Measurements from ENCODE around the gene SWI5. TPM values are rescaled to one million over a fixed set of nuclear protein-coding genes. Genes with fewer than 3 reads are reported as not detected.
A peak's percentile ranks its signal among the peaks of the same experiment; 100 is the strongest.

SWI5 gene
- total and polyA plus RNA-seq, 5 experiments from 2014 or later: 11.7 to 46.8 (median 33.5) TPM

DNA sequence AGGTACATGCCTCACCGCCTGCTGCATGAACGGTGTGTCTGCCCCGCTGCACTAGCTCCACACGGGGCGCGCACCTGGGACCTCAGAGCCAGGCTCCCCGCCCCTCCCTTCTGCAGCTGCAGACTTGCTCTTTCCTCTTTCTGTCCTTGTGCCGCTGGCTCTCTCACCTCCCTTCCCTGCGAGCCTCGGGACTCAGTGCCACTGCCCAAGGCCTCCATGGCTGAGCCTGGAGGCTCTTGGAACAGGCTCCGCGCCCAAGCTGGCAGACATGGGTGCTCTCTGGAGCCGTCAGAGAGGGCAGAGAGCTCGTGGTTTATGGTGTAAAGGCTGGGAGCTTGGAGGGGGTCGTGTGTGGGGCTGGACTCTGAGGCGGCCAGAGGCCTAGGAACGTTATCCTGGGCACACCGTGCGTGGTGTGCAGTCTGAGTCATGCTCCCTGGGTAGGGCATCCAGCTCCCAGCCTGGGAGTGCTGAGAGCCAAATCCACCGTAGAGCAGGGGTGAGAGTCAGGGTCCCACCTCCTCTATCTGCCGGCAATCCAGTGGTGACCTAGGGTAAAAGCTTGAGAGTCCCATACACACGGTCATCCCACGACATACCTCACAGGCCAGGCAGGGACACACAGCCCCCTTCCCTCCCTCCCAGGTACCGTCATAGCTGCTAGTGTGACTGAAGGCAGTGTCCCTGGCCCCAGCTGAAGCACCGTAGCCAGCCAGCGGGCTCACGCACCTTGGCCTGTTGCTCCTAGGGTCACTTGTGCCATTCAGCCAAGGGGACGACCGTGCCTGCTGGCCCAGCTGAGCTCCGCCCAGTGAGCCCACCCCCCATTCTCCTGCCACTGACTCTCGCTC, 22.7 kb upstream of the SWI5 start:
- Mint-ChIP-seq H3K4me3 (no peak overlapping the region), H3K4me1 (peaks cover 8 to 23% (median 17%) of the 10 kb centered on the region in 4 donors), H3K27ac (no peak overlapping the region), H3K9me3 (no peaks in the 10 kb centered on the region), H3K27me3 (peaks cover 0 to 4% (median 3%) of the 10 kb centered on the region in 5 donors), H3K36me3 (peaks cover 0 to 21% (median 5%) of the 10 kb centered on the region in 3 donors)
- DNase-seq: no peak
- ATAC-seq: no peak
- POLR2A ChIA-PET: interaction anchor here (0.5 kb wide), 1 partner anchor 887 kb away, joined by 3 read pairs; no protein-coding TSS in a partner anchor

DNA sequence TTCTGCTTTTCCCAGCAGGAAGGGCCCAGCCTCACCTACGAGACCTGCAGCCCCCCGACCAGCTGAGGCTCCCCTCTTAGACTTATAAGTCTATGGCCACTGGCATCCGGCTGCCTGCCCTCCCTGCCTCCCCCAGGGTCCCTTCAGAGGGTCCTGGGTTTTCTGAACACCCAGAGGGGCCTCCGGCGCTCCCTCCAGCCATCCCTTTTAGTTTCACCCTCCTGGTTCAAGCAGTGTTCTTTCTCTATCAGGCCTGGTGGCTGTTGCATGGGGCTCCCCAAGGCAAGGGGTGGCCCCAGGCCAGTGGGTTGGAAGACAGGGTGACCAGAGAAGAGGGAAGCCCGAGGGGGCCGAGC, 22.1 kb upstream of the SWI5 start:
- no peak overlapping the region for H3K4me3 Mint-ChIP-seq

DNA sequence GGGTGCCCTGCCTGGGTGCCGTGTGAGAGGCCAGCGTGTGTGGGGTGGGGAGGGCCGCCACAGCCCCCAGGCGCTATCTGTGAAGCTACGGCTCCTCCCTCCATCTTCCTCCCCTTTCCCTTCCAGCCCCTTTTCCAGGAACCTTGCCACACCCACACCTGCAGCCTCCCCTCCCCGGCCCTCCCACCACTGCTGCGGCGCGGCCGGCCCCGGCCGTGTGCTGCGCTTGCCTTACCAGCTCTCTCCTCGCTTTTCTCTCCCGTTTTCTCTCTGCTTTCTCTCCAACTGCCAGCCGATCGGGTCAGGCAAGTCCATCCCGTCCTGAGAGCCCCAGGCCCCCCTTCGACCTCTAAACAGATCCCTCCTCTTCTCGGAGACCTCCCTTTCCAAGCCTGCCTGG, 21.7 kb upstream of the SWI5 start:
- POLR2A ChIA-PET: interaction anchor here (0.6 kb wide), 1 partner anchor 531 kb away, joined by 3 read pairs; no protein-coding TSS in a partner anchor
- ATAC-seq: no peak
- no peaks in the 10 kb centered on the region for H3K9me3 Mint-ChIP-seq
- DNase-seq: no peak
- H3K36me3 Mint-ChIP-seq: peaks cover 0 to 27% (median 5%) of the 10 kb centered on the region in 3 donors
- H3K4me1 Mint-ChIP-seq: peaks cover 8 to 21% (median 16%) of the 10 kb centered on the region in 4 donors
- no peak overlapping the region for H3K4me3 Mint-ChIP-seq
- no peak overlapping the region for H3K27ac Mint-ChIP-seq
- peaks cover 0 to 4% (median 3%) of the 10 kb centered on the region in 5 donors for H3K27me3 Mint-ChIP-seq

More for the DNA sequence above, 22.1 kb upstream of the SWI5 start:
- Mint-ChIP-seq H3K36me3 (peaks cover 0 to 23% (median 5%) of the 10 kb centered on the region in 3 donors), H3K4me1 (peaks cover 8 to 23% (median 17%) of the 10 kb centered on the region in 4 donors), H3K9me3 (no peaks in the 10 kb centered on the region), H3K27me3 (peaks cover 0 to 4% (median 3%) of the 10 kb centered on the region in 5 donors), H3K27ac (no peak overlapping the region)
- DNase-seq: no peak
- POLR2A ChIA-PET: no interaction called here
- ATAC-seq: no peak

- Mint-ChIP-seq H3K36me3 (peaks cover 0 to 28% (median 5%) of the 10 kb centered on the region in 3 donors), H3K4me3 (peak overlapping the region in 3 of 10 donors; percentile 39 to 65 (median 53))
- ATAC-seq: no peak
Measured at GRCh38 chr9:128254855-128255759, 21.0 kb upstream of the SWI5 start.

DNA sequence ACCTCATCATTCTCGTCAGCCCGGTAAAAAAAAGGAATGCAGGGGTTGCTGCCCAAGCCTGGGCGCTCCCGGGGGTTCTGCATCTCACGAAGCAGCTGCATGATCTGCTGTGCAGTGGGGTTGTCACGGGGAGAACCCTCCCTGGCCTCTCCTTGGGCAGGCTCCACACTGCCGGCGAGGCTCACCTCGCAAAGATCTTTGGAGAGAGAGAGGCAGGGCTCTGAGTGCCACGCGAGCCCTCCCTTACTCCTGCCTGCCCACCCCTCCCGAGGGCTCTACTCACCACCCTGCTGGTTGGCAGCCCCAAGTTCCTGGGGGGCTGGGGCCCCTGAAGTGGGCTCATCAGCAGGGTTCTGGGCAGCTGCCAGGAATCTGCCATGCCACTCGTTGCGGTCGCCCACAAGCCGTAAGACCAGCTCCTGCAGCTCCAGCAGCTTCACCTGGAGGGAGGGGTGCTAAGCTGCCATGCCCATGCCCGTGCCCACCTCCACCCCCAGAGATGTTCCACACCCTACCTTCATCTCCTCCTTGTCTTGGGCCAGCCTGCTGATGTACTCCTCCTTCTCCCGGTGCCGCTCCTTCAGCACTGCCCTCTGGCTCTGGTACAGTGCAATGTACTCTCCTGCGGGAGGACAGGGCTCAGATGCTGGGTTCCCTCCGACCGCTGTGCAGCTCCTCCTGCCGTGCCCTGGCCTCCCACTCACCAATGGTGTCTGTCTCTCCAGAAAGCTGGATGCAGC, 18.8 kb upstream of the SWI5 start:
- peaks cover 0 to 4% (median under 1%) of the 10 kb centered on the region in 4 donors for H3K4me1 Mint-ChIP-seq
- peaks cover 3 to 46% (median 19%) of the 10 kb centered on the region in 3 donors for H3K36me3 Mint-ChIP-seq
- POLR2A ChIA-PET: interaction anchor here (0.7 kb wide), 1 partner anchor 12 kb away, joined by 3 read pairs; no protein-coding TSS in a partner anchor
- no peak overlapping the region for H3K27ac Mint-ChIP-seq
- H3K4me3 Mint-ChIP-seq: no peak overlapping the region
- ATAC-seq: no peak
- DNase-seq: no peak
- H3K27me3 Mint-ChIP-seq: peaks cover 0 to 2% (median under 1%) of the 10 kb centered on the region in 5 donors
- no peaks in the 10 kb centered on the region for H3K9me3 Mint-ChIP-seq

More at GRCh38 chr9:128254855-128255759, 21.0 kb upstream of the SWI5 start:
- DNase-seq: peak; percentile 24 to 77 (median 54)
- POLR2A ChIA-PET: interaction anchor here (0.6 kb wide), 1 partner anchor 531 kb away, joined by 3 read pairs; no protein-coding TSS in a partner anchor
- Mint-ChIP-seq H3K4me1 (peaks cover 8 to 13% (median 10%) of the 10 kb centered on the region in 4 donors), H3K27me3 (peaks cover 0 to 4% (median 2%) of the 10 kb centered on the region in 5 donors), H3K27ac (peak overlapping the region in 3 of 10 donors; percentile 47 to 62 (median 57)), H3K9me3 (no peaks in the 10 kb centered on the region)

- POLR2A ChIA-PET: no interaction called here
- Mint-ChIP-seq H3K27ac (no peak overlapping the region), H3K27me3 (peaks cover 0 to 2% (median 0%) of the 10 kb centered on the region in 5 donors), H3K36me3 (peaks cover 3 to 53% (median 22%) of the 10 kb centered on the region in 3 donors), H3K9me3 (no peaks in the 10 kb centered on the region), H3K4me3 (no peak overlapping the region), H3K4me1 (peaks cover 0 to 3% (median under 1%) of the 10 kb centered on the region in 4 donors)
- DNase-seq: no peak
- ATAC-seq: no peak
Measured at GRCh38 chr9:128257907-128258306, 18.2 kb upstream of the SWI5 start.

DNA sequence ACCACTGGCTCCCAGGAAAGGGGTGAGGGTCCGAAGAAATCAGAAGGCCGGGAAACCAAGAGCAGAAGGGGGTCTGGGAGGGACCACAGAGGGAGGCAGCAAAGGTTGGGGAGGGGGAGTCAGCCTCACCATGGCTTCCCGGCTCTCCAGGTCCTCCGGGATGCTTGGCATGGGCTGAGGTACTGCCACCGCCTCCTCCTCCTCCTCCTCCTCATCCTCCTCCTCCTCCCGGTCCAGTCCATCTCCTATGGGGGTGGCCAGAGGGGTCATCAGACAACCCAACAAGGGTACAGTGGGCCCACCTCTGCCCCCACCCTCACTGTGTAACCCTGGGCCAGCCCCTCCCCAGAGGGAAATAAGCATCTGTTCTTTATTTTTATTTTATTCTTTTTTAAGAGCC, 17.8 kb upstream of the SWI5 start:
- Mint-ChIP-seq H3K27ac (no peak overlapping the region), H3K9me3 (no peaks in the 10 kb centered on the region), H3K4me1 (peaks cover 0 to 3% (median under 1%) of the 10 kb centered on the region in 4 donors), H3K36me3 (peaks cover 3 to 56% (median 22%) of the 10 kb centered on the region in 3 donors), H3K27me3 (peaks cover 0 to 2% (median 0%) of the 10 kb centered on the region in 5 donors), H3K4me3 (no peak overlapping the region)
- no peak for ATAC-seq
- POLR2A ChIA-PET: no interaction called here
- DNase-seq: no peak

DNA sequence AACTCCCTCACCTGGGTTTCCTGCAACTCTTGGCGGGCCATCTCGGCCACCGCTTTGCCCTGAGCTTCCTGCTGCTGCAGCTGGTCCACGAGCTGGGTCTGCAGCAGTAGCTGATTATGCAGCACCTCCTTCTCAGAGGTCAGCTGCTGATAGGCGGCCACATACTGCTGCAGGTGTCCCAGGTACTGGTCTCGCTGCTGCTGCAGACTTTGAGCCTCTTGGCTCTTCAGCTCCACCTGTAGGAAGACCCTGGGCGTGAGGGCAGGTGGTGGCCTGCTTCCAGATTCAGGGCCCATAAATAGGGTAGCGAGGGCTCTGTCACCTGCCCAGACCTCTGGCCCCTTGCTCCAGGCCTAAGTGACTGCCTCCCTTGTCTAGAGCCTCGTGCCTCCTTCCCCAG, 16.9 kb upstream of the SWI5 start:
- no peak overlapping the region for H3K4me3 Mint-ChIP-seq
- peaks cover 3 to 56% (median 22%) of the 10 kb centered on the region in 3 donors for H3K36me3 Mint-ChIP-seq
- H3K27me3 Mint-ChIP-seq: peaks cover 0 to 2% (median 0%) of the 10 kb centered on the region in 5 donors
- peaks cover 0 to 3% (median under 1%) of the 10 kb centered on the region in 4 donors for H3K4me1 Mint-ChIP-seq
- H3K27ac Mint-ChIP-seq: no peak overlapping the region
- no peak for DNase-seq
- H3K9me3 Mint-ChIP-seq: no peaks in the 10 kb centered on the region
- no peak for ATAC-seq
- POLR2A ChIA-PET: no interaction called here

DNA sequence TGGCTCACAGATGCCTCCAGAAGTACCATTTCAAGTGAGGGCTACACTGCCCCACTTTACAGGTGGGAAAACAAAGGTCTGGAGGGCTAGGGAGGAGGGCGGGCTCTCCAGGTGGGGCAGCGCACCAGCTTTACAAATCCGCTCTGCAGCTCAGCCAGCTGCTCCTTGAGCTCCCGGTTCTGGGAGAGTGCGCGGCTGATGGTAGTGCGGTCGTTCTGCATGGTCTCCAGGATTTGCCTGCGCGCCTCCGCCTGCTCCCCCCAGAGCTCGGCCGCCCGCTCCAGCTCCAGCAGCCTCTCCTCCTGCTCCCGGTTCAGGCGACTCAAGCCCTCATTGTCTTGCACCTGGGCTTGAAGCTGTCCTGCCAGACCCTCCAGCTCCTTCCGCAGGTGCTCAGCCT, 15.7 kb upstream of the SWI5 start:
- Mint-ChIP-seq H3K27ac (no peak overlapping the region), H3K27me3 (no peaks in the 10 kb centered on the region), H3K4me3 (no peak overlapping the region), H3K9me3 (no peaks in the 10 kb centered on the region), H3K36me3 (peaks cover 3 to 62% (median 22%) of the 10 kb centered on the region in 3 donors), H3K4me1 (peaks cover 0 to 3% (median 0%) of the 10 kb centered on the region in 4 donors)
- ATAC-seq (no peak), DNase-seq (no peak)
- POLR2A ChIA-PET: interaction anchor here (0.9 to 1.3 kb wide), 3 partner anchors 11 to 81 kb away, joined by 3 to 4 read pairs (median 3); no protein-coding TSS in a partner anchor

- ATAC-seq (no peak), DNase-seq (no peak)
- Mint-ChIP-seq H3K9me3 (no peaks in the 10 kb centered on the region), H3K36me3 (peaks cover 3 to 65% (median 19%) of the 10 kb centered on the region in 3 donors), H3K27me3 (no peaks in the 10 kb centered on the region), H3K4me1 (peaks cover 0 to 5% (median 0%) of the 10 kb centered on the region in 4 donors), H3K27ac (no peak overlapping the region), H3K4me3 (no peak overlapping the region)
- POLR2A ChIA-PET: no interaction called here
Measured at GRCh38 chr9:128262687-128263086, 13.4 kb upstream of the SWI5 start.

DNA sequence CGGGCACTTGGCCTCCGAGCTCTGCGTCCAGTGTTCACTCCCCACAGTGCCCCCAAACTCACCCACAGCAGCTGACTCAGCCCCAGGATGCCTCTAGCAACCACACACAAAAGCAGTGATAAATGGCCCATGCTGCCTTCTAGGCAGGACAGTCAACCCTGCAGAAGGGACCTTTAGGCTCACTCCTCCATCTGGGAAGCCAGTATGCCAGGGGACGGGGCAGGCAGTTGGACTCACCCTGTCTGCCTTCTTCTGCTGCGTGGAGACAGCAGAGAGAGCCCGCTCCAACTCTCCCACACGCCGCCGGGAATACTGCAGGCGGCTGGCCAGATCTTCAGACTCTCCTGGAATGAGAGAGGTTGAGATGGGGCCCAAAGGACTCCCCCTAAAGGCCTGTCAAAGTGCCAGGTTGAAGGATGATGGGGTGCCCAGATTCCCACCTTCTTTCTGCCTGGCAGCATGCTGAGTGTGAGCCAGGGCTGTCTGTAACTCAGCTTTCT, 10.7 kb upstream of the SWI5 start:
- POLR2A ChIA-PET: no interaction called here
- DNase-seq (no peak), ATAC-seq (no peak)
- no peaks in the 10 kb centered on the region for H3K27me3 Mint-ChIP-seq
- H3K36me3 Mint-ChIP-seq: peaks cover 3 to 62% (median 17%) of the 10 kb centered on the region in 3 donors
- H3K4me3 Mint-ChIP-seq: no peak overlapping the region
- H3K4me1 Mint-ChIP-seq: peaks cover 0 to 5% (median 1%) of the 10 kb centered on the region in 4 donors
- H3K9me3 Mint-ChIP-seq: no peaks in the 10 kb centered on the region
- H3K27ac Mint-ChIP-seq: no peak overlapping the region
